CD4-positive, alpha-beta T cell (primary cell): ENCODE data around the gene MPO. TPM values are rescaled to one million over a fixed set of nuclear protein-coding genes. Genes with fewer than 3 reads are reported as not detected.

ENCODE experiments used
- ATAC-seq: fragments of 200-7000 bp; cut with Tn5 transposase; one replicate; pipeline ENCODE4 v1.10.0; 2022; ENCODE audit warnings: mild to moderate bottlenecking; ENCODE audit not compliant: poor library complexity
- CTCF ChIA-PET: fragments of 350-600 bp; sonication (Branson Sonifier 250); formaldehyde crosslinking; loops from one replicate; lab custom pipeline; 2021; ENCODE audit warnings: antibody characterized with exemption, inconsistent platforms; lab: Charles Lee
- POLR2A ChIA-PET: fragments of 350-600 bp; sonication (Branson Sonifier 250); formaldehyde crosslinking; loops from one replicate; lab custom pipeline; 2021; ENCODE audit warnings: antibody characterized with exemption, inconsistent platforms; lab: Charles Lee
- DNase-seq, 14 experiments: peaks; one replicate each; pipeline ENCODE4 v3.0.0-alpha.2; 2013 to 2020; ENCODE audit warnings: mixed read lengths in 2 of 14
- H3K27ac ChIP-seq, 2 donors: one replicate each; pipeline versions ENCODE4 v1.5.1 to v1.7.0; 2013; ENCODE audit warnings: low read length in 2 of 2, low read depth in 1 of 2, mild to moderate bottlenecking in 1 of 2
- H3K27me3 ChIP-seq, 2 experiments: 1 replicate in 1 of 2; 2 replicates in 1 of 2; pipeline versions ENCODE4 v1.6.1 to v1.7.0; 2013; ENCODE audit warnings: low read length in 2 of 2, control low read depth in 1 of 2, mild to moderate bottlenecking in 1 of 2, moderate library complexity in 1 of 2; ENCODE audit not compliant: insufficient read depth in 2 of 2, control insufficient read depth in 1 of 2
- H3K36me3 ChIP-seq: one replicate; pipeline ENCODE4 v1.6.1; 2013; ENCODE audit warnings: low read length, control low read depth; ENCODE audit not compliant: insufficient read depth
- H3K4me1 ChIP-seq: one replicate; pipeline ENCODE4 v1.6.1; 2013; ENCODE audit warnings: low read length, control low read depth; ENCODE audit not compliant: insufficient read depth
- H3K4me3 ChIP-seq: one replicate; pipeline ENCODE4 v1.5.1; 2013; ENCODE audit warnings: mild to moderate bottlenecking, low read length, moderate library complexity
- H3K9me3 ChIP-seq, 2 experiments: 1 replicate in 1 of 2; 2 replicates in 1 of 2; pipeline versions ENCODE4 v1.6.1 to v1.7.0; 2013; ENCODE audit warnings: low read length in 2 of 2, mild to moderate bottlenecking in 2 of 2, control low read depth in 1 of 2, moderate library complexity in 1 of 2; ENCODE audit not compliant: control insufficient read depth in 1 of 2, insufficient read depth in 1 of 2
- H3K27ac Mint-ChIP-seq: one replicate; pipeline ENCODE4 v1.8.0; 2020; ENCODE audit warnings: mixed read lengths
- H3K27me3 Mint-ChIP-seq: one replicate; pipeline ENCODE4 v1.8.0; 2021; ENCODE audit warnings: mixed read lengths
- H3K36me3 Mint-ChIP-seq: one replicate; pipeline ENCODE4 v1.8.0; 2021; ENCODE audit warnings: low read depth, mixed read lengths
- H3K4me1 Mint-ChIP-seq: one replicate; pipeline ENCODE4 v1.8.0; 2021; ENCODE audit warnings: low read depth, mixed read lengths
- H3K4me3 Mint-ChIP-seq: one replicate; pipeline ENCODE4 v1.8.0; 2020; ENCODE audit warnings: mild to moderate bottlenecking, mixed read lengths
- H3K9me3 Mint-ChIP-seq: one replicate; pipeline ENCODE4 v1.8.0; 2020; ENCODE audit warnings: mixed read lengths
- intact Hi-C, 2 experiments: fragments of 100-400 bp; cut with DNase I in 1 of 2; cut with micrococcal nuclease in 1 of 2; formaldehyde crosslinking; loops; one replicate each; pipeline versions ENCODE4 v1.15.1 to v1.9.0; 2023 to 2025; cut with DNase I, micrococcal nuclease
- total RNA-seq, 174 experiments: library from RNA in 2 of 174; stranded (reverse) in 2 of 174; gene quantifications; one replicate each; pipeline ENCODE4 v1.2.3 and lab custom pipeline; 2021 to 2026
- TF ChIP-seq, protein P1 (sequence below): fragments of 200-600 bp; IDR thresholded peaks from one replicate; pipeline ENCODE4 v1.8.0; 2022; ENCODE audit warnings: antibody characterized with exemption, mild to moderate bottlenecking

The MPO gene
- total RNA-seq, 2 experiments from 2014 or later = 0.77 TPM; not detected in 1

DNA sequence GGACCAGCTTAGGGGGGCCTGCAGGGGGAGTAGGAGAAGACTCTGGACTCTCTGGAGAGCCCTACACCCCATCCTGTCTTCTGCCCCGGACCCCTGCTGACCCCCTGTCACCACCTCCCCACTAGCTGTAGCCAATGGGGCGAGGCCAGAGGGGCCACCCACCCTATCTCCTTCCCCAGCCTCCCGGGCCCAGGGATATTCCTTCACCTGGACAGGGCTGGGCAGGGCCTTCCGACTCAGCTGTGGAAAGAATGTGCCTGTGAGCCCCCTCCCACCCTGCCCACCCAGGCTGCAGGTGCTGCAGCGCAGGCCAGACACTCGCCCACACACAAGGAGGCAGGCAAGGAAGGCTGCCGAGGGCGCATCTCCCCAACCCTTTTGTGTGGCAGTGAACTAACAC is 24.9 kb upstream of the MPO start:
- Histone ChIP-seq H3K27ac (no peak overlapping the region), H3K9me3 (no peaks in the 10 kb centered on the region), H3K4me1 (peaks cover 8% of the 10 kb centered on the region), H3K27me3 (no peaks in the 10 kb centered on the region), H3K4me3 (no peak overlapping the region), H3K36me3 (peaks cover 14% of the 10 kb centered on the region)
- no peak overlapping the region for H3K4me3 Mint-ChIP-seq
- H3K36me3 Mint-ChIP-seq = no peaks in the 10 kb centered on the region
- H3K27me3 Mint-ChIP-seq = no peaks in the 10 kb centered on the region
- ChIA-PET POLR2A (interaction anchor here (1.7 kb wide), 1 partner anchor 22 kb away, joined by 4 read pairs; the partner anchor contains the start of gene TSPOAP1), CTCF (no interaction called here)
- intact Hi-C loops = no loop called here
- H3K27ac Mint-ChIP-seq = no peak overlapping the region
- peaks cover 6% of the 10 kb centered on the region for H3K4me1 Mint-ChIP-seq
- no peak for ATAC-seq
- peak in 1 of 14 experiments; percentile 12 for DNase-seq
- TF ChIP-seq, protein P1, sequence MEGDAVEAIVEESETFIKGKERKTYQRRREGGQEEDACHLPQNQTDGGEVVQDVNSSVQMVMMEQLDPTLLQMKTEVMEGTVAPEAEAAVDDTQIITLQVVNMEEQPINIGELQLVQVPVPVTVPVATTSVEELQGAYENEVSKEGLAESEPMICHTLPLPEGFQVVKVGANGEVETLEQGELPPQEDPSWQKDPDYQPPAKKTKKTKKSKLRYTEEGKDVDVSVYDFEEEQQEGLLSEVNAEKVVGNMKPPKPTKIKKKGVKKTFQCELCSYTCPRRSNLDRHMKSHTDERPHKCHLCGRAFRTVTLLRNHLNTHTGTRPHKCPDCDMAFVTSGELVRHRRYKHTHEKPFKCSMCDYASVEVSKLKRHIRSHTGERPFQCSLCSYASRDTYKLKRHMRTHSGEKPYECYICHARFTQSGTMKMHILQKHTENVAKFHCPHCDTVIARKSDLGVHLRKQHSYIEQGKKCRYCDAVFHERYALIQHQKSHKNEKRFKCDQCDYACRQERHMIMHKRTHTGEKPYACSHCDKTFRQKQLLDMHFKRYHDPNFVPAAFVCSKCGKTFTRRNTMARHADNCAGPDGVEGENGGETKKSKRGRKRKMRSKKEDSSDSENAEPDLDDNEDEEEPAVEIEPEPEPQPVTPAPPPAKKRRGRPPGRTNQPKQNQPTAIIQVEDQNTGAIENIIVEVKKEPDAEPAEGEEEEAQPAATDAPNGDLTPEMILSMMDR = no peak
- H3K9me3 Mint-ChIP-seq = no peaks in the 10 kb centered on the region

DNA sequence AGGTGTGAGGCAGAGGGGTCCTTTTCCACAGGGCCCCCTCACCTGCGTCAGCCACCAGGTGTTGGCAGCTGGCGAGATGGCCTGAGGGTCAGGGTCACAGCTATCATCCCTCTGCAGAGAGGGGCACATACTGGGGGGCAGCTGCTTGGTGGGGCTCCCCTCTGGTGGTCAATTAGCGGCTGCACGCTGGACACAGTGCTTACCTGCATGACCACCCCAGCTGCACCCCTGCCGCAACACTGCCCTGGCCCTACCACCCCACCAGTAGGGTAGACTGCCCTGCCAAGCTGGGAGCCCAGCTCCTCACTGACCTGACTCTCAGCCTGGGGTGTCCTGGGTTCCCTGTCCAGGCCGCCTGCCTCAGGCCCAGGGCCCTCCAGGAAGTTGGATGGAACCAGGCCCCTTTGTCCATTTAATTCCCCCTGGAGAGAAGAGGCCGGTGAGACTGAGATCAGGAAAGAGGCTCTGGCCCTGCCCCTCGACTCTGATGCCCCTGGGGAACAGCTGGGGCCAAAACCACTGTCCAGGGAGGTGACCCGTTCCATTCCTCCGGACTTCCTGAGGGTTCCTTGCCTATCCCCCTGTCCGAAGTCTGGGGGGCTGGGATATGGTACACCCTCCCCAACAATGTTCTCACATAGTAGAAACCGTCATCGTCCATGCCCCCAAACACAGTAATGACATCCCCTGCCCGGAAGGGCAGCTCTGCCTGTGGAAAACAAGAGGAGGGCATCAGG is 24.2 kb upstream of the MPO start:
- Mint-ChIP-seq H3K36me3 (no peaks in the 10 kb centered on the region), H3K9me3 (no peaks in the 10 kb centered on the region), H3K27ac (no peak overlapping the region), H3K4me1 (peaks cover 6% of the 10 kb centered on the region), H3K27me3 (no peaks in the 10 kb centered on the region), H3K4me3 (no peak overlapping the region)
- H3K9me3 ChIP-seq = no peaks in the 10 kb centered on the region
- H3K36me3 ChIP-seq = peaks cover 12% of the 10 kb centered on the region
- TF ChIP-seq, protein P1 = no peak
- H3K4me3 ChIP-seq = no peak overlapping the region
- DNase-seq (peak in 1 of 14 experiments; percentile 9), ATAC-seq (no peak)
- peaks cover 8% of the 10 kb centered on the region for H3K4me1 ChIP-seq
- H3K27me3 ChIP-seq = no peaks in the 10 kb centered on the region
- ChIA-PET CTCF (interaction anchor here (0.7 to 2.3 kb wide), 5 partner anchors 12 to 331 kb away, joined by 3 to 17 read pairs (median 4); no protein-coding TSS in a partner anchor), POLR2A (interaction anchor here (0.8 to 2.0 kb wide), 7 partner anchors 23 to 802 kb away, joined by 3 to 10 read pairs (median 4); partner anchors contain the start of genes HSF5, RNF43, SUPT4H1 and TRIM37)
- intact Hi-C loops = no loop called here
- H3K27ac ChIP-seq = no peak overlapping the region

DNA sequence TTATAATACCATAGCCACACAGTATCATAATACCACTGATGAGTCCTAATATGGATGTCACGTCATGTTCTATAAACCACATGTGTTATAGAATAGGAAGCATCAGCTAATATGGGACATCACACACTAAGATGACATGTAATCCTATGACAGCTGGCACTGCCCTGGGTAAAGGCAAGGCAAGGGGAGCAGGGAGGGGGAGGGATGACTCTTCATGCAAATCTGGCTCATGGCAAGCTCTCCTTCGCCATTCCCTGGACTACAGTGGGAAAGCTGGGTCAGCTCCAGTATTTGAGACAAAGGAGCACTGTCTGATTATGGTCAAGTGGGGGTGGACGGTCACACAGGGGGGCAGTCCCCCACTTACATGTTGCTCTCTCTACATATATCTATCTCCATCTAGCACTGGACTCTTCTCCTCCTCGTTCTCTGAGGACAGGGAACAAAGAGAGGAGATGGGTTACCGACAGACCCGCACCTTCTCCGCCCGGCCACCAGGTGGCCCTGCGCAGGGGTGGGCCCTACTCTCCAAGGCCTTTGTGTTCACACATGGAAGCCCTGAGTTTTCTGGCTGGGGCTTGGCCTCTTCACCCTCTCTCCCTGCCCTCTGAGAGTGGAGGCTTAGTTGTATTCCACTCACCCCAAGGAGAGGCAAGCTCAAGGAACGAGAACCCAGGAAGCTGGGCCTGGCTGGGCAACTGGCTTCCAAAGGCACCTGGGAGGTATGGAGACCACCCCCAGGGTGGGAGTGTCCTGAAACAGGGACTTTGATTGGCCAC is 23.4 kb upstream of the MPO start:
- Mint-ChIP-seq H3K4me3 (no peak overlapping the region), H3K9me3 (no peaks in the 10 kb centered on the region), H3K27ac (no peak overlapping the region), H3K36me3 (no peaks in the 10 kb centered on the region), H3K27me3 (no peaks in the 10 kb centered on the region), H3K4me1 (peaks cover 6% of the 10 kb centered on the region)
- intact Hi-C loops = no loop called here
- Histone ChIP-seq H3K27ac (no peak overlapping the region), H3K4me3 (no peak overlapping the region), H3K36me3 (peaks cover 8% of the 10 kb centered on the region), H3K27me3 (no peaks in the 10 kb centered on the region), H3K4me1 (peaks cover 8% of the 10 kb centered on the region), H3K9me3 (no peaks in the 10 kb centered on the region)
- POLR2A ChIA-PET = interaction anchor here (0.8 to 2.0 kb wide), 8 partner anchors 13 to 803 kb away, joined by 3 to 10 read pairs (median 4); partner anchors contain the start of genes HSF5, RNF43, SUPT4H1 and TRIM37
- TF ChIP-seq, protein P1 = peak; percentile 71
- CTCF ChIA-PET = interaction anchor here (0.7 to 2.3 kb wide), 9 partner anchors 10 to 330 kb away, joined by 3 to 17 read pairs (median 4); partner anchors contain the start of gene HSF5
- ATAC-seq (peak; percentile 95), DNase-seq (peak; percentile 38 to 78 (median 51))
